GM19035 (cell line): Measurements from ENCODE around the gene GREB1L.
A peak's percentile ranks its signal among the peaks of the same experiment; 100 is the strongest.
"Not testable (repeated sequence)": the region's sequence is repeated elsewhere in the genome, so short reads cannot be mapped to it uniquely, and the experiment has no call there.

Experiments
- ATAC-seq: cut with Tn5 transposase; IDR thresholded peaks from one replicate; pipeline ENCODE4 v1.9.1; 2021; ENCODE audit not compliant: unreplicated experiment

Gene GREB1L

DNA sequence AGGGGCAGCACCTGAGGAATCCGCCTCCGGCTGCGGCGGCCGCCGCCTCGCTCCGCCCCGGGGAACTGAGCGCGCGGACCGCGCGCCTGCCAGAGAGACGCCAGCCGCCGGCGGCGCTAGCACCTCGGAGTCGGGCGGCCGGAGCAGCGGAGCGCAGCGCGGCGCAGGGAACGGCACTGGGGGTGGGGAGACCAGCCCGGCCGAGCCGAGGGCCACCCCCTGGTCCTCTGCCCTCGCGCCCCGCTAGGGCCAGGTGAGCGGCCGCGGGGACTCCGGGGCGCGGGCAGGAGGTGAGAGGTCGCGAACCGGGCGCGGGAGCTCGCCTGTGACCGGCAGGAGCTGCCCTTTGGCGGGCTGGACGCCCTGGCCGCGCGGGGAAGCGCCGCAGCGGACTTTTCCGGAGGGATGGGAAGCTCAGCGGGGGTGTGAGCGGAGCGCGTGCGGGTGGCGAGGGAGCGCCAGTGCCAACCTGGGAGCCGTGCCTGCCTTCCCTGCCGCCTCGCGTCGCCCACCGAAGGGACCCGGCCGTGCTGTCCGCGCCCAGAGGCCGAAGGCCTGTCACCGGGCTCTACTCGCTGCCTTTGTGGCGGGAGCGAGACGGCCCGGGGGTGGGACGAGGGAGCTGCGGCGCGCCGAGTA is at the start of gene GREB1L:
GREB1L (plus strand) TSS at position 92 of the 639 bp plus-strand sequence. CDS start 141,287 bp downstream, outside the sequence.
- ATAC-seq = no peak

DNA sequence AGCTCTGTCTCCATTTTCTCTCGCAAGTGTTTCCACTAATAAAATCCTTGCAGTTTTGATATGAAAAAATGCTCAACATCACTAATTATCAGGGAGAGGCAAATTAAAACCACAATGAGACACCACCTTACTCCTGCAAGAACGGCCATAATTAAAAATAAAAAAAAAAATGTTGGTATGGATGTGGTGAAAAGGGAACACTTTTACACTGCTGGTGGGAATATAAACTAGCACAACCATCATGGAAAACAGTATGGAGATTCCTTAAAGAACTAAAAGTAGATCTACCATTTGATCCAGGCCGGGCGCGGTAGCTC is 49.8 kb upstream of the GREB1L start:
- no peak for ATAC-seq

DNA sequence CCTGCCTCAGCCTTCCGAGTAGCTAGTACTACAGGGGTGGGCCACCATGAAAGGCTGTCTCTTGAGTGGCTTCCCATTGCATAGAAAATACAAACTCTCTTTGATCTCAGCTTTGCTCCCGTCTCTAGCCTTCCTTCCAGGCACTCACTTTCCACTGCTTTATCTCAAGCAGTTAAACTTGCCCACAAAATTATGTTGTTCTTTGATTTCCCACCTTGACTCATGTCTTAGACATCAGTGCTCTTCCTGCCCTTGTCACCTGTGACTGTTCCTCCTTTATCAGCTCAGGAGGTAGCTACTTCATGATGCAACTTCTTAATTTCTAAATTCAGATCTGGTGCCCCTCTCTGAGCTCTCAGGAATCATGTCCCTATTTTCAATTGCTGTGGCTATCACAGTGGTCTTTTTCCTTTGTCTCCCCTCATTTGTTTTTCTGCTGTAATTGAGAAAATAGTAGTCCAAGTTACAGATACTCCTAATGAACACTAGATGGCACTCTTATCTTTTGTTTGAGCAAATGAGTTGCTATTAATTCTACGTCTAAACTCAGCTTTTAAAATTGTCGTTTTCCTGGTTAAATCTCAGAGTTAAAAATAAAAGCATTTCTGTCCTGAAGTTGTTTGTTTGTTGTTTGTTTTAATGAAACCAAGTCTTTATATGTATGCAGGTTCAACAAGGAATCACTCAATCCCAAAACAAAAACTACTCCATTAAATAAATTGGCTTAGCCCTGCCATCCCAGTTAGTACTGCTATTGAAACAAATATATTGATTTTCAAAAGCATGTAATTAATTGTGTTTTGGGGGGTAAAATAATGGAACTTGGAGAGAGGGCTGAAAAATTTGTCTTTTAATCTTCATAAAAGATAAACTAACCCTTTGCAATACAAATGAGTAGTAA is 46.9 kb upstream of the GREB1L start:
- ATAC-seq = peak; percentile 53

DNA sequence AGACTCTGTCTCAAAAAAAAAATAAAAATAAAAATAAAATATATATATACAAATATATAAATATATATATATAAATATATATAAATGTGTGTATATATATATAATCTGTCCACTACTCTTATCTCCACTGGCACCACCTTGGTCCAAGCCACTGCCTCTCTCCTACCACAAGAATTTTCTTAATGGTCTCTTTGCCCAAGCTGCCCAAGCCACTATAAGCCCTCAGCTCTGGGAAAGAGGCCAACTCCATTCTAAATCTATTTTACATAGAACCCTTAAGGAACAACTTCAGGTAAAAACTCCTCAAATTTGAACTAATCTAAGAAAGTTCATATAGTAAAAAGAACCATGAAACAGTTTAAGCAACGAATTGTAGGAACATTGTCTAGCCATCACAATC is 45.6 kb upstream of the GREB1L start:
- no peak for ATAC-seq

DNA sequence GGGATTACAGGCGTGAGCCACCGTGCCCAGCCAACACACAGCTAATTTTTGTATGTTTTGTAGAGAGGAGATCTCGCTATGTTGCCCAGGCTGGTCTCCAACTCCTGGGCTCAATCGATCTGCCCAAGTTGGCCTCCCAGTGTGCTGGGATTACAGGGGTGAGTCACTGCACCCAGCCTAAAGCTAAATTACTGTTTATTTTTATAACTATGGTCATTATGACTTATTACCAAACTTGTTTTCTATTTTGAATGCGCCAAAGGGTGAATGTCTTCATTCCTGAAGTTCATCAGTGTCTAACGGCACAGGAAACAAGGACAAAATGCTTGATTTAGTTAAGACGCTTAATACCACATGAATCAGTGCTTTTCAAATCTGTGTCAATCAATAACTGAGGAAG is 38.9 kb upstream of the GREB1L start:
- no peak for ATAC-seq

DNA sequence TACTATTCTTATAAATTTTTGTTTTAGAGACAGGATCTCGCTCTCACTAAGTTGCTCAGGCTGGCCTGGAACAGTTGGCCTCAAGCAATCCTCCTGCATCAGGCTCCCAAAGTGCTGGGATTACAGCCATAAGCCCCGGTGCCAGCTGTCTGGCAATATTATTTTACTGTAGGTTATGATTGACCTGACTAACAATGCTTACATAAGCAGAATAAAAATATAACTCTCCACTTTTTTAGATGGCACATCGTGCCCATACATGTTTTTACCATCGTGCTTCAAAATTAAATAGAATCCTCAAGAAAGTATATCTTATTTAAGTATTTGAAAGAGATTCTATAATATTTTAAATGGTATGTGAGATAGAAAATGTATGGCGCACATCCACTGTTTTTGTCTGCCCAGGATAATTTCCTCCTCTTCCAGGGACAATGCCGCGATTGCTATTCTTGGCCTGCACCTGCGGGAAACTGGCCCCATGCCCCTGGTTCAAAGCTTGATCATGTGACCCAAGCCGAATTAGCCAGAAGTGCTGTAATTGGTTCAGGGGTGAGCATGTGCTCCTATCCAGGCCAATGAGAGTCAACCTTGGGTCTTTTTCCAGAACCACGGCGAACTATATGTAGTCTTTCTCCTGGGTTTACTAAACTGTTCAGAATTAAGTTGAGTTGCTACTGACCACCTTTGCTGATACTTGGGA is 38.3 kb upstream of the GREB1L start:
- no peak for ATAC-seq

DNA sequence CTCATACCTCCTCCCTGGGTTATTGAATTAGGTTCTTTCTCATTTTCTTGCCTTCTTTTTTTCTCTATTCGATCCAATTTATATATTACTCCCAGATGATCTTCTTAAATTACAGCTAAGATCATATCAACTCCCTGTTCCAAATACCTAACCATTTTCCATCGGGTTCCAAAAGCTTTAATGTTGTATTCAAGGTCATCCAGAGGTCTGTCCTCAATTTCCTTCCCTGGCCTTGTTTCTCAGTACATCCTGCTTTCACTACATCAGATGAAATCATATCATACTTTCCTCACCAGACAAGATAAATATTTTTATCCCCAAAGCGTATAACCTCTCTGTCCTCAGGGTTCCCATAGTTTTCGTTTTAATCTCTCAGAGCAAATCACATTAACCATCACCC is 36.3 kb upstream of the GREB1L start:
- no peak for ATAC-seq

DNA sequence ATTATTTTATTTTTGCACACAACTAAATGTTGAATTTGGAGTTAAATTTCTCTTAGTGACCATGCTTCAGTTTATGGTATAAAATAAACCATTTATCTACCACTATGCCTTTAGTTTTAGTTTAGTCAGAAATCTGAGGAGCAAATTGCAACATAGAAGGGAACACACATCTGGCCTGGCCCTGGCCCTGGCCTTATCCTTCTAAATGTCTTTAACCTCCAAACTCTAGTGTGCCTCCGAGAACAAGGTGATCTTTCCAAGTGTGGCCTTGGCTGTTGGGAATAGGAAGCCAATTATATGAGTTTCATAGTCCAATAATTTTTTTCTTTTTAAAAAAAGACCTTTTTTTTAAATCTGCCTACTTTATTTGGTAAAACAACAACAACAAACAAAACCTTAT is 31.8 kb upstream of the GREB1L start:
- no peak for ATAC-seq

DNA sequence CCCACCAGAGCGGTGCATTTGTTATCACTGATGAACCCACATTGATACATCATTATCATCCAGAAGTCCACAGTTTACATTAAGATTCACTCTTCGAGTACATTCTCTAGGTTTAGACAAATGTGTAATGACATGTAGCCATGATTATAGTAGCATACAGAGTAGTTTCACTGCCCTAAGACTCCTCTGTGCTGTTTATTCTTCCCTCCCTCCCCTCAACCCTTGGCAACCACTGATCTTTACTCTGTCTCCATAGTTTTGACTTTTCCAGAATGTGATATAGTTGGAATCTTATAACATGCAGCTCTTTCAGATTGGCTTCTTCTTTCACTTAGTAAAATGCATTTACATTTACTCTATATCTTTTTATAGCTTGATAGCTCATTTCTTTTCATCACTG is 31.2 kb upstream of the GREB1L start:
- no peak for ATAC-seq

DNA sequence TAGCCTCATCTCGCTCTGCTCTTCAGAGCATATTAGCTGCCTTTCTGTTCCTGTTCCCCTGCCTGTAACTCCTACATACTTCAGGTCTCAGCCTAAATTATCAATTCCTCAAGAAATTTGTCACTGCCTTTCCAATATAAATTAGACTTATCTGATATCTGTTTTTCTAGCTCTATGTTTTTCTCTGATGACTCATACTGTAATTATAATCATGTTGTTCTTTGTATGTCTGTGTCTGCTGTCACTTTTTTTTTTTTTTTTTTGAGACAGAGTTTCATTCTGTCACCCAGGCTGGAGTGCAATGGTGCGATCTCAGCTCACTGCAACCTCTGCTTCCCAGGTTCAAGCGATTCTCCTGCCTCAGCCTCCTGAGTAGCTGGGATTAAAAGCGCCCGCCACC is 27.6 kb upstream of the GREB1L start:
- ATAC-seq = not testable (repeated sequence)

DNA sequence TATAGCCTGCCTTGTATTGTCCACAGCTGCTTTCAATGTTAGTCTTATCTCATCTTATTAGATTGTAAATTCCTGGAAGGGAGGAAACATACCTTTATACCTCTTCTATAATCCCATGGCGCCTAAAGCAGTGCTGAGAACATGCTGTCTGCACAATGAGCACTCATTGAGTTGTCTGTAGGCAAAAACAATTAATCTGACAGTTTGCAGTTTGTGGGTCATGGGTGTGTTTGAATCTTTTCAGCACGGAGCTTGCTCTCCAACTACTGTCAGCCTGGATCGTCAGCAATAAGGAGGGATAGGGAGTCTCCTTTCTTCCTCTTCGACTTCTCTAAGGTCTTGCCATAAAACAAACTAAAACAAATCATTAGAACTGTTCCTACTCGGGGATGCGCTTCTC is 26.5 kb upstream of the GREB1L start:
- no peak for ATAC-seq

DNA sequence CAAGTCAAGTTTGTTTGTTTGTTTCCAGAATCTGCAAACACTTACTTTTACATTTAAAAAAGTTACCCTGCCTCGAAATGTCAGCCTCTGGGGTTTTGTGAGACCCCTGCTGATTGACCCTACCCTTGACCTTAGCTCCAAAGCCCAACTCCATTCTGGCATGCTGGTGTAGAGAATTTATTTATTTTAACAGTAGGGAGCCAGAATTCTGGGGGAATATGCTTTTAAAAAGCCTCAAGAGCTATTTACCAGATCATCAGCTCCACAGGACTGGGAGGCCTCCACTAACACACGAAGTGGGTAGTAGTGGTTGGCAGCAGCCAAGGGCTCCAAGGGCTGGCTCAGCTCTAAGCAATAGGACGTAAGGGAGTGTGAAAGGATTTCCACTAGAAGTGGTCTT is 23.2 kb upstream of the GREB1L start:
- ATAC-seq = no peak

DNA sequence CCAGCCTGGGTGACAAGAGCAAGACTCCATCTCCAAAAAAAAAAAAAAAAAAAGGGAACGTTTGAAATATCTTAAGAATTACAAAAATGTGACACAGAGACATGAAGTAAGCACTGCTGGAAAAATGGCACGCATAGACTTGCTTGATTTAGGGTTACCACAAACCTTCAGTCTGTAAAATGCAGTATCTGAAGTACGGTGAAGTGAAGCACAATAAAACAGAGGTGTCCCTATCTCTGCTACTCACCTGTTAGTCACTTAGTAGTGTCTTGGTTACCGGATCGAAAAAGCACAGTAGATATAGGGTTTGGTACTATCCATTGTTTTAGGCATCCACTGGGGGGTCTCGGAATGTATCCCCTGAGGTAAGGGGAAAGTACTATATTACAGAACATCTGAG is 11.6 kb upstream of the GREB1L start:
- no peak for ATAC-seq

DNA sequence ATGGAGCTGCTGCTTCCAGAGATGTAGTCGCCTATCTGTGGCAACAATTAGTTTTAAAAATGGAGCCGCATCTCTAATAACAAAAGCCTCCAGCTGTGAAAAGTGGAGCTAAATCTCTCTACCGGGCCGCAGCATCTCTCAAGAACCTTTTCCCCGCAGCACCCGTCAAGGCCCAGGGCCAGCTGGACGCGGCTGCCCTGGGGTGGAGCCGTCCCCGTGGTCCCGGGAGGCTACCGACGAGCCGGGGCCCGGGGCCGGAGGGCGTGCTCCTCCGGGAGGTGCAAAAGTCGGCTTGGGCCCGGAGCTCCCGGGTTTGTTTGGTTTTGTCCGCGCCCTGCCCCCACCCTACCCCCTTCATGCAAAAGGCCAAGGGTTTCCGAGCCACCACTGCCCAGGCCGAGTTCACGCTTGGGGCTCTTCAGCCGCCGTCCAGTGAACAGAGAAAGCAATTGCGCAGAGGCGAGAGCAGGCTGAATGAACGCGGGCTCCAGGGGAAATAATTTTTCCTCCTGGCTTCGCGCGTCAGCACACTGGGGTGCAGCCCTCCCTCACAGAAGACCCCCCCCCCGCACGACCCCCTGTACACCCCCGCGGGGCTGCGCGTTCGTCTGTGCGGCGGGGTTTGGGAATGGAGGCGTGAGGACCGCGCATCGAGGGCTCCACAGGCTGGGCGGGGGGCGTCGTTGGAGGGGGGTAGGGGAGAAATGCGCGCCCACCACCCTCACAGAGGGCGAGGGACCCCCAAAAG is 557 bp upstream of the GREB1L start:
- no peak for ATAC-seq

DNA sequence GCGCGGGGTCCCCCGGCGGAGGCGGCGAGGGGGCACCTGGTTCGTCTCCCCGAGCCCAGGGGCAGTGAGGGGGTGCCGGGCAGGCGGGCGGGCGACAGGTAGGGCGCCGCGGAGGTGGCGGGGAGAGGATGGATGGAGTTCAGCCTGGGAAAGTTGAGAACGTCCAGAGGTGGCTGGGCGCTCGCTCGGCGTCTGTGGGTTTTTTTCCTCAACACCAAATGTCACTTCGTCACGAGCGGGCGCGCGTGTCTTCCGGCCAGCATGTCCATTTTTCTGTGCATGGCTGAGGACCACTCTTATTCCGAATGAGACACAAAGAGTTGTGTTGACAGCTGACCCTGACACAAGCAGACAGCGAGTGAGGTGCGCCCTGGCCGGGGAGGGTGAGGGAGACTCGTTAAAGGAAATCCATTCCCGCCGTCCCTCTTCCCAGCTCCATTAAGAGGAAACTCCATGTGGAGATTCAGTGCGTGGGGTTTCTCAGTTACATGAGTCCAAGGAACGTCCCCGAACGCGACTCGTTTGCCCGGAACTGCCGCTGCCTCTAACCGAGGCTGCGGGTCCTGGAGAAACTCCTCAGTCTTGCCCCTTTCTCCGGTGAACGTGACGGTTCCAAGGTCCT is 859 bp downstream of the GREB1L start:
- no peak for ATAC-seq

DNA sequence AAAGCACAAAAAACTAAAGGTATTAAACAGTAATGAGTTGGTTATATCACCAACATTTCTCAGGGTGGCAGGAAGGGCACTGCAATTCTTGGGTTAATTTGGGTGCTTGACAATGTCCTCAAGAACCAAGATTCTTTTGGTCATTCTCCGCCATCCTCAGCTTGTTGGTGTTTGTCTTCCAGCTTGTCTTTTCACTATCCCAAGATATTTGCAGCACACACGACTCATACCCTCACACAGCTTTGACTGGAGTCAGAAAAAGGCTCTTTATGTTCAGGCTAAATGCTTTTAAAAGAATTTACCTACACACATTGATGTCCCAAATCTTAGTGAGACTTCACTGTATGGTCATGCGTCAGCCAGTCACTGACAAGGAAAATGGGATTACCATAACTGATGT is 12.5 kb downstream of the GREB1L start:
- no peak for ATAC-seq

DNA sequence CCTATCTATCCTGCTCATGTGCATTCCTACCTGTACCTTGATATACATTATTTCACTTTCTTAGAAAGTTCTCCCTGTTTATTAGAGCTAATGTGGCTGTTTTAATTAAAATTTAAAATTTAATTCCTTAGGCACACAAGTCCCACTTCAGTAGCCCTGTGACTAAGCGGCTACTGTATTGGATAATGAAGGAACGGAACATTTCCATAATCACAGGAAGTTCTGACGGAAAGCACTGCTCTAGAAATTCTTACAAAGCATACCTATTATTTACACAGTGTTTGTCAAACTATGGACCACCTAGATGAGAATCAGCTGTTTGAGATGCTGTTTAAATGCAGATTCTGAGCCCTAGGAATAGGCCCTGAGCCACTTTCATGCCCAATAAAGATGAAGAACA is 13.2 kb downstream of the GREB1L start:
- no peak for ATAC-seq

DNA sequence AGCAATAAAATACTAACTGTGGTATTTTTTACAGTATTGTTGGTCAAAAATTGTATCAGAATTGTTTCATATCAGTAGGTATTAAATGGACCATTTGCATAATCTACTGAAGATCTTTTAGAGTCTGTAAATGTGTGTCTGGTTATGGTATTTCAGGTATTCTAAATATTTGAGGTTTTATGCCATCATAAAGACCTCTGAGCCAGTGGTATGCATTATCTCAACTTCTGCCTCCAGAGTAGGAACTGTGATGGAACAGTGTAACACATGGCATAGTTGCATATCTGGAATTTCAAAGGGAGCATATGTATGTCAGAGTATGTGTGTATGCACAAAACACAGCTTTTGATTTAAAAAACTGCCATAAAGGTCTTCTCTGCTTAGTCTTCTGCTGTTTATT is 15.4 kb downstream of the GREB1L start:
- no peak for ATAC-seq

DNA sequence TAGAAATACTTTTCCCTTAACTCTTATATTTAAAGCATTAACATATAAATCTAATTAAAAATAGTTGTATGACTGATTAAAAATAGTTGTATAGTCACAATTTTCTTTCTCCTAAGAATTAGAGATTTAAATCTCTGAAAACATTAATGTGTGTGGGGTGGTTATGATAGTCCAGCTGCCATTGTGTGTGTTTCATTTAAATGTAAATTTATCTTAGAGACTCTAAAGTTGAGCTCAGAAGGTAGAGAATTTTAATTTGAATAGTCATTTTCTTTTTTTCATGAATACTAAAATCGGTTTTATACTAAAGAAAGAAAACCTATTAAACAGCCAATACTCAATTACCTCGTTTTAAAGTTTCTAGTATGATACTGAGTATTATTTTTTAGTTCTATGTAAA is 18.6 kb downstream of the GREB1L start:
- ATAC-seq = no peak

DNA sequence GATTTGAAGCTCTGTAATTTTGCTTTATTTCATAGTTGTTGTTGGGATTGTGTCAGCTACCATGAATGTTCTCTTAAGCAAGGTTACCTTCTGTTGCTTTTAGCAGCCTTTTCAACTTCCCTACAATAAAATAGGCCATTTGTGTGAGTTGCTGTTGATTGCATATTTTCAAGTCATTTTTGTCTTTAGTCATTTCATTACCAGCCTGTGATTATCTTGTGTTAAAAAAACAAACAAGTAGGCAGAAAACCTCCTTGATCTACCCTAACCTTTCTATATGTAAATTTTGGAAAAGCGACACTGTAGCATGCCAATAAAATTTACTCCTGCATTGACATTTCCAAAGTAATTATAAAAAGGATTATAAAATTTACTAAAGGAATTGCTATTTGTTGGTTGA is 19.3 kb downstream of the GREB1L start:
- no peak for ATAC-seq

DNA sequence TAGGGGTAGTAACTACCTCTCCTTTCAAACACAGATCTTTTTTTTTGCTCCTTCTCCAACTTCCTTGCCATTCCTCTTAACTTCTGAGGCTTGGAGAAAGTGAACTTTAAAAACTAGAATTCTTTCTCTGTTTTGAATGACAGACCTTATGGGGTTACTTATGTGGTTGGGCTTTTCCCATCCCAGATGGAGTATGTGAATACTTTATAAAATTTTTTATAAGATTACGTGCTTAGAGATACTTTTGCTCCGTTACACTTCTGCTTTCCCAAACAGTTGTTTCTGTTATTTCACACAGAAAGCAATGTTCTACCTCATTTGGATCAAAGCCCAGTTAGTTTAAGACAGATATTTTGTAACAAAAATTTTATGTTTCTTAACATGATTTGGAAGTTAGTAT is 20.2 kb downstream of the GREB1L start:
- no peak for ATAC-seq
